CD4-positive, alpha-beta T cell treated with Interleukin-4 for 1 hour (primary cell): ENCODE data around the gene SOD3.

ENCODE experiments used
- DNase-seq, 2 donors: peaks; one replicate each; pipeline ENCODE4 v3.0.0-alpha.2; 2020 to 2022

SOD3 gene

GRCh38 chr4:24846716-24847115 lies 51.3 kb downstream of the SOD3 start:
- no peak for DNase-seq

- DNase-seq = no peak
These were observed 54.0 kb downstream of the SOD3 start for GRCh38 chr4:24849351-24849750.

GRCh38 chr4:24849756-24850155 lies 54.4 kb downstream of the SOD3 start:
- DNase-seq = no peak
